Parathyroid adenoma (tissue), 2 donors: Measurements from ENCODE around the gene TMEM108.

Source experiments
- H2AFZ ChIP-seq: fragments of 300-600 bp; sonication (generic); one replicate; pipeline ENCODE4 v1.7.0; 2017; ENCODE audit warnings: antibody characterized with exemption, mild to moderate bottlenecking
- H3K27ac ChIP-seq: fragments of 300-600 bp; sonication (generic); one replicate; pipeline ENCODE4 v1.7.0; 2017
- H3K27me3 ChIP-seq: fragments of 300-600 bp; sonication (generic); one replicate; pipeline ENCODE4 v1.7.0; 2017; ENCODE audit warnings: low read length; ENCODE audit not compliant: control insufficient read depth, insufficient read depth
- H3K36me3 ChIP-seq: fragments of 300-600 bp; sonication (generic); one replicate; pipeline ENCODE4 v1.7.0; 2017; ENCODE audit warnings: low read length; ENCODE audit not compliant: control insufficient read depth, insufficient read depth
- H3K4me1 ChIP-seq: fragments of 300-600 bp; sonication (generic); one replicate; pipeline ENCODE4 v1.7.0; 2017; ENCODE audit warnings: control low read depth
- H3K4me2 ChIP-seq: fragments of 300-600 bp; sonication (generic); one replicate; pipeline ENCODE4 v1.7.0; 2017; ENCODE audit warnings: low read length
- H3K4me3 ChIP-seq: fragments of 300-600 bp; sonication (generic); one replicate; pipeline ENCODE4 v1.7.0; 2017; ENCODE audit warnings: low read depth, low read length
- H3K79me2 ChIP-seq: fragments of 300-600 bp; sonication (generic); one replicate; pipeline ENCODE4 v1.7.0; 2017; ENCODE audit warnings: control low read depth
- H3K9ac ChIP-seq: fragments of 300-600 bp; sonication (generic); one replicate; pipeline ENCODE4 v1.7.0; 2017; ENCODE audit warnings: mild to moderate bottlenecking
- H3K9me3 ChIP-seq: fragments of 300-600 bp; sonication (generic); one replicate; pipeline ENCODE4 v1.7.0; 2017; ENCODE audit warnings: low read length; ENCODE audit not compliant: control insufficient read depth
- CTCF ChIP-seq: fragments of 300-600 bp; sonication (generic); IDR thresholded peaks from one replicate; pipeline ENCODE4 v1.7.0; 2017; ENCODE audit warnings: antibody characterized with exemption, mild to moderate bottlenecking
- donor health status: primary hyperparathyroidism.

TMEM108 gene

DNA sequence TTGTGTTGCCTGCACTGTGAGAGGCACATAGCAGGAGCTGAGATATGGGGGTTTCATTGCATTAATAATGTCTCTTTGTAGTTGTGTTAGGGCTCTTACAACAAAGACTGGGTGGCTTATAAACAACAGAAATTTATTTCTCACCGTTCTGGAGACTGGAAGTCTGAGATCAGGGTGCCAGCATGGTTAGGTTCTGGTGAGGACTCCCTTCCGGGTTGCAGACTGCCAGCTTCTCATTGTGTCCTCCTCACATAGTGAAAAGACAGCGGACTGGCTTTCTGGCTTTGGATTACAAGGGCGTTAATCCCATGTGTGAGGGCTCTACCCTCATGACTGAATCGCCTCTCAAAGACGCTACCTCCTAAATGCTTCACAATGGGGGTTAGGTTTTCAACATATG, 20.6 kb downstream of the TMEM108 start:
- H3K9ac ChIP-seq: no peak overlapping the region
- no peak overlapping the region for H3K27ac ChIP-seq
- no peak for TF ChIP-seq CTCF

DNA sequence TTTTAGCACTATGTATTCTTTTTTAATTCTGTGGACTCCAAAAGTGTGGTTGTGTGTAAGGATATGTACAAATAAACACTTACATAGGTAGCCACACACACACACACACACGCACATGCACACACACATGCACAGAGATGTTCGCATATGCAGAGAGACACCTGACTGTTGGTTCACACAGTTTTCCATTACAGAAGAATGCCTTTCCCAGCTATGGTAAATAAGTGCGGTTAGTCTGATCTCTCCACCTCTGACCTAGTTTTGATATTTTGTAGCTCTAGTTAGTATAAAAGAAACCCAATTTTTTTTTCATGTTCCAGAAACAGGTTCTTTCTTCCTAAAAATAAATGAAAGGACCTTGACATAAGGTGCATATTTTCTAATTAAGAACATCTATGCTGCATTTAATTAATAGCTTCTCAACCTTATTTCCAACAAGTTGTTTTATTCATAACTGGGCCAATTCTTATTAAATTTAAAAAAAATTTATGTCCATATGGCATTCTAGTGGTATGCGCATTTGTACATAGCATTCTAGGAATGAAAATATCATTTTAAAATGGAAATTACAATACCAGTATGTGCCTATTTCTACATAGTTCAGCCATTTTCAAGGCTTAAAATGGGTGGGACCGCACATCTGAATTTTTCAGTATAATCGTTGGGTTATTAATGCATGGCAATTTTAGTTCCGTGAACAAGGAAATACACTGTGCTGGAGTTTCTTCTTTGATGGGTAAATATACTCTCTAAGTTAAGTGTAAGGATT, 27.2 kb downstream of the TMEM108 start:
- no peaks in the 10 kb centered on the region for H3K79me2 ChIP-seq
- no peaks in the 10 kb centered on the region for H3K36me3 ChIP-seq
- H3K4me2 ChIP-seq: no peak overlapping the region
- no peaks in the 10 kb centered on the region for H3K27me3 ChIP-seq
- H3K4me1 ChIP-seq: no peaks in the 10 kb centered on the region
- no peak overlapping the region for H3K27ac ChIP-seq
- no peak for TF ChIP-seq CTCF
- H2AFZ ChIP-seq: no peak overlapping the region
- H3K9me3 ChIP-seq: no peaks in the 10 kb centered on the region
- H3K4me3 ChIP-seq: no peak overlapping the region
- no peak overlapping the region for H3K9ac ChIP-seq

More for the DNA sequence above, 20.6 kb downstream of the TMEM108 start:
- no peak overlapping the region for H3K4me3 ChIP-seq
- no peak overlapping the region for H2AFZ ChIP-seq
- no peaks in the 10 kb centered on the region for H3K79me2 ChIP-seq
- no peaks in the 10 kb centered on the region for H3K27me3 ChIP-seq
- no peak overlapping the region for H3K4me2 ChIP-seq
- H3K36me3 ChIP-seq: no peaks in the 10 kb centered on the region
- no peaks in the 10 kb centered on the region for H3K4me1 ChIP-seq
- H3K9me3 ChIP-seq: no peaks in the 10 kb centered on the region

DNA sequence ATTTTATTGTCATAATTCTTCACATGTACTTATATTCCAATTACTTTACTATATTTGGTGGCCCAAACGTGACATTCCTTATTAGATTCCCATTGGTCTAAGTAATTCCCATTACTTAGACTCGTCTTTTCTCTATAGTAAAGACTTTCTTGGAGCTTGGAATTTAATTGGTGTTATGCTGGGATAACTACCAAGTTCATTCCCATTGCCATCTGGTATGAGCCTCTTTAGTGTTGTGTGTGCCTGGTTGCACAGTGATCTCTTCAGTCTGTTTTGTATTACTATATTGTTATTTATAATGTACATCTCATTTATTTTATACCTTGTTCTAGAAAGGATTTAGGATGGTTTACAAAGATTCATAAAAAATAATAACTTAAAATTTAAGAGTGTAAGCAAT, 27.8 kb downstream of the TMEM108 start:
- no peak overlapping the region for H3K4me2 ChIP-seq
- no peak for TF ChIP-seq CTCF

GRCh38 chr3:133069556-133070286, 31.5 kb downstream of the TMEM108 start:
- no peak overlapping the region for H3K4me2 ChIP-seq
- H2AFZ ChIP-seq: no peak overlapping the region
- H3K4me3 ChIP-seq: no peak overlapping the region
- H3K27me3 ChIP-seq: no peaks in the 10 kb centered on the region
- H3K4me1 ChIP-seq: no peaks in the 10 kb centered on the region
- H3K36me3 ChIP-seq: no peaks in the 10 kb centered on the region
- H3K27ac ChIP-seq: no peak overlapping the region
- H3K79me2 ChIP-seq: no peaks in the 10 kb centered on the region
- no peak overlapping the region for H3K9ac ChIP-seq
- H3K9me3 ChIP-seq: no peaks in the 10 kb centered on the region
- TF ChIP-seq CTCF: no peak

More for the DNA sequence above, 27.8 kb downstream of the TMEM108 start:
- Histone ChIP-seq H3K9ac (no peak overlapping the region), H2AFZ (no peak overlapping the region), H3K79me2 (no peaks in the 10 kb centered on the region), H3K36me3 (no peaks in the 10 kb centered on the region), H3K27me3 (no peaks in the 10 kb centered on the region), H3K9me3 (no peaks in the 10 kb centered on the region), H3K4me3 (no peak overlapping the region), H3K4me1 (no peaks in the 10 kb centered on the region), H3K27ac (no peak overlapping the region)
